B cell (primary cell): ENCODE results near the gene PNPO.

ENCODE experiments used
- EZH2 ChIP-seq: IDR thresholded peaks from 2 replicates; pipeline ENCODE4 v1.6.1; 2012; ENCODE audit warnings: borderline replicate concordance, low read depth, mild to moderate bottlenecking, moderate library complexity, low read length; ENCODE audit not compliant: insufficient read depth, poor library complexity, severe bottlenecking
- TF ChIP-seq, protein P1 (sequence below): fragments of 200-600 bp; IDR thresholded peaks from one replicate; pipeline ENCODE4 v1.8.0; 2022; ENCODE audit warnings: antibody characterized with exemption, mild to moderate bottlenecking

DNA sequence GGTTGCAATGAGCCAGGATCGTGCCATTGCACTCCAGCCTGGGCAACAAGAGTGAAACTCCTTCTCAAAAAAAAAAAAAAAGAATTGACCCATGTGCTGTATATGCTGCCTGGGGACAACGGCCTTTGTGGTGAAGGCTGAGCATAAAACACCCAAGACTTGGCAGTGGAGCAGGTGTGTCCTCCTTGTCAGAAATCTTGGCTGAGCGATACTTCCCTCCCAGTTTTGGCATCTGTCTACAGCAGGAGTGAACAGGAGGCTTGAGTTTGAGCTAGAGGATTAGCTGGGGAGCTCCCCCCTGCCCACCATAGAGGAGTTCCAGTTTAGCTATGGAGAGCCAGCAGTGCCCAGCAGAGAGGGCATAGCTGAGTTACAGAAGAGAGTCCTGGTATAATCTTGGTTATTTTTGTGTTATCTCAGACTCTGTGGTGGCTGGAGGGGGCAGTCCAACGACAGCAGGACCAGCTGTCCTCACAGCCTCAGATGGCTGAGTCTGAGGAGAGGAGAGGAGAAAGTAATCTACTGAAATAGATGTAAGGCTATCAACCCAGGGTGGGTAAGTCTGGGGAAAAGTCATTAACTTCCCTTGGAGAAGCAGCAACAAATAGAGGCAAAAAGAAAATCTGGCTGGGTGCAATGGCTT, 26.9 kb upstream of the PNPO start:
- TF ChIP-seq, protein P1, sequence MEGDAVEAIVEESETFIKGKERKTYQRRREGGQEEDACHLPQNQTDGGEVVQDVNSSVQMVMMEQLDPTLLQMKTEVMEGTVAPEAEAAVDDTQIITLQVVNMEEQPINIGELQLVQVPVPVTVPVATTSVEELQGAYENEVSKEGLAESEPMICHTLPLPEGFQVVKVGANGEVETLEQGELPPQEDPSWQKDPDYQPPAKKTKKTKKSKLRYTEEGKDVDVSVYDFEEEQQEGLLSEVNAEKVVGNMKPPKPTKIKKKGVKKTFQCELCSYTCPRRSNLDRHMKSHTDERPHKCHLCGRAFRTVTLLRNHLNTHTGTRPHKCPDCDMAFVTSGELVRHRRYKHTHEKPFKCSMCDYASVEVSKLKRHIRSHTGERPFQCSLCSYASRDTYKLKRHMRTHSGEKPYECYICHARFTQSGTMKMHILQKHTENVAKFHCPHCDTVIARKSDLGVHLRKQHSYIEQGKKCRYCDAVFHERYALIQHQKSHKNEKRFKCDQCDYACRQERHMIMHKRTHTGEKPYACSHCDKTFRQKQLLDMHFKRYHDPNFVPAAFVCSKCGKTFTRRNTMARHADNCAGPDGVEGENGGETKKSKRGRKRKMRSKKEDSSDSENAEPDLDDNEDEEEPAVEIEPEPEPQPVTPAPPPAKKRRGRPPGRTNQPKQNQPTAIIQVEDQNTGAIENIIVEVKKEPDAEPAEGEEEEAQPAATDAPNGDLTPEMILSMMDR, result no peak
- TF ChIP-seq EZH2, result no peak
